ENCODE data around the gene VPS11.

- TF ChIP-seq CTCF (IDR thresholded peaks at IDR 0.05) (peak in 4 of 6 experiments; percentile 66 to 96 (median 82)), POLR2A (IDR thresholded peaks at IDR 0.05) (peak in 3 of 4 donors; percentile 14 to 68 (median 19))
These were observed 37.1 kb upstream of the VPS11 start, which contains the start of gene SLC37A4 for GRCh38 chr11:119030329-119031047.
